H9 (cell line): ENCODE measurements around the gene CSTPP1. TPM values are rescaled to one million over a fixed set of nuclear protein-coding genes. Genes with fewer than 3 reads are reported as not detected.
A peak's percentile ranks its signal among the peaks of the same experiment; 100 is the strongest.

Experiments used
- DNase-seq: peaks from one replicate; pipeline ENCODE4 v3.0.0-alpha.2; 2017
- H2AFZ ChIP-seq: one replicate; pipeline ENCODE4 v1.6.1; 2013; ENCODE audit warnings: mild to moderate bottlenecking, low read length, control low read depth, moderate library complexity
- H2AK5ac ChIP-seq: 2 replicates; pipeline ENCODE4 v1.6.1; 2013; ENCODE audit warnings: low read length, control low read depth, mixed read lengths; ENCODE audit not compliant: insufficient read length
- H2BK120ac ChIP-seq: one replicate; pipeline ENCODE4 v1.6.1; 2013; ENCODE audit warnings: low read depth, mild to moderate bottlenecking, low read length, control low read depth, inconsistent platforms; ENCODE audit not compliant: poor library complexity, severe bottlenecking
- H2BK12ac ChIP-seq: 2 replicates; pipeline ENCODE4 v1.6.1; 2013; ENCODE audit warnings: low read length, control low read depth, mixed read lengths, low read depth; ENCODE audit not compliant: insufficient read length
- H2BK15ac ChIP-seq: 2 replicates; pipeline ENCODE4 v1.6.1; 2013; ENCODE audit warnings: low read depth, low read length, control low read depth
- H2BK20ac ChIP-seq: one replicate; pipeline ENCODE4 v1.6.1; 2013; ENCODE audit warnings: low read depth, mild to moderate bottlenecking, low read length, control low read depth, inconsistent platforms; ENCODE audit not compliant: poor library complexity, severe bottlenecking
- H2BK5ac ChIP-seq: 2 replicates; pipeline ENCODE4 v1.6.1; 2013; ENCODE audit warnings: low read length, control low read depth, mixed read lengths; ENCODE audit not compliant: insufficient read length
- H3K14ac ChIP-seq: 2 replicates; pipeline ENCODE4 v1.6.1; 2013; ENCODE audit warnings: low read length, control low read depth; ENCODE audit not compliant: insufficient read depth
- H3K18ac ChIP-seq: 2 replicates; pipeline ENCODE4 v1.6.1; 2013; ENCODE audit warnings: low read depth, mild to moderate bottlenecking, mixed read lengths, low read length, control low read depth; ENCODE audit not compliant: insufficient read length
- H3K23ac ChIP-seq: 2 replicates; pipeline ENCODE4 v1.6.1; 2013; ENCODE audit warnings: low read length, control low read depth, mixed read lengths, low read depth; ENCODE audit not compliant: insufficient read length
- H3K23me2 ChIP-seq: 2 replicates; pipeline ENCODE4 v1.6.1; 2013; ENCODE audit warnings: low read depth, mild to moderate bottlenecking, mixed read lengths, low read length, control low read depth; ENCODE audit not compliant: insufficient read length, poor library complexity, severe bottlenecking
- H3K27ac ChIP-seq: 2 replicates; pipeline ENCODE4 v1.5.1; 2013; ENCODE audit warnings: low read length, control low read depth, mixed read lengths, low read depth; ENCODE audit not compliant: insufficient read length
- H3K27me3 ChIP-seq: 2 replicates; pipeline ENCODE4 v1.6.1; 2013; ENCODE audit warnings: low read length, control low read depth, inconsistent platforms; ENCODE audit not compliant: insufficient read depth
- H3K4ac ChIP-seq: 2 replicates; pipeline ENCODE4 v1.6.1; 2013; ENCODE audit warnings: low read depth, mild to moderate bottlenecking, control low read depth, inconsistent platforms, low read length, moderate library complexity
- H3K4me1 ChIP-seq: 2 replicates; pipeline ENCODE4 v1.6.1; 2013; ENCODE audit warnings: low read length, control low read depth, inconsistent platforms; ENCODE audit not compliant: insufficient read depth
- H3K4me2 ChIP-seq: 2 replicates; pipeline ENCODE4 v1.6.1; 2013; ENCODE audit warnings: low read length, control low read depth, mixed read lengths; ENCODE audit not compliant: insufficient read length, insufficient read depth
- H3K56ac ChIP-seq: 2 replicates; pipeline ENCODE4 v1.6.1; 2013; ENCODE audit warnings: low read depth, mild to moderate bottlenecking, mixed read lengths, low read length, control low read depth; ENCODE audit not compliant: insufficient read length
- H3K79me1 ChIP-seq: 2 replicates; pipeline ENCODE4 v1.6.1; 2013; ENCODE audit warnings: low read depth, mild to moderate bottlenecking, moderate library complexity, low read length, control low read depth, inconsistent platforms; ENCODE audit not compliant: insufficient read depth, poor library complexity, severe bottlenecking
- H3K79me2 ChIP-seq: 2 replicates; pipeline ENCODE4 v1.6.1; 2013; ENCODE audit warnings: low read length, control low read depth, inconsistent platforms; ENCODE audit not compliant: insufficient read depth
- H3K9ac ChIP-seq: 2 replicates; pipeline ENCODE4 v1.6.1; 2013; ENCODE audit warnings: low read length, control low read depth, mixed read lengths; ENCODE audit not compliant: insufficient read length; ENCODE audit errors: extremely low read depth
- H3K9me3 ChIP-seq: one replicate; pipeline ENCODE4 v1.6.1; 2013; ENCODE audit warnings: low read depth, low read length, inconsistent platforms; ENCODE audit not compliant: control insufficient read depth
- H3T11ph ChIP-seq: one replicate; pipeline ENCODE4 v1.6.1; 2013; ENCODE audit warnings: mild to moderate bottlenecking, low read length, control low read depth, inconsistent platforms
- H4K20me1 ChIP-seq: one replicate; pipeline ENCODE4 v1.6.1; 2013; ENCODE audit not compliant: control insufficient read depth, insufficient read length, insufficient read depth
- H4K5ac ChIP-seq: 2 replicates; pipeline ENCODE4 v1.6.1; 2013; ENCODE audit warnings: low read depth, mild to moderate bottlenecking, mixed read lengths, low read length, control low read depth; ENCODE audit not compliant: insufficient read length
- H4K8ac ChIP-seq: replicated peaks from 2 replicates; pipeline ENCODE4 v1.6.1; 2013; ENCODE audit warnings: low read length, control low read depth, mixed read lengths, low read depth; ENCODE audit not compliant: insufficient read length
- H4K91ac ChIP-seq: 2 replicates; pipeline ENCODE4 v1.6.1; 2013; ENCODE audit warnings: low read depth, mild to moderate bottlenecking, moderate library complexity, mixed read lengths, low read length, control low read depth; ENCODE audit not compliant: insufficient read length
- H3K27ac Mint-ChIP-seq, 3 experiments: 2 replicates in 2 of 3; 3 replicates in 1 of 3; pipeline ENCODE4 v1.8.0; 2020 to 2021; ENCODE audit warnings: mixed read lengths in 3 of 3, mild to moderate bottlenecking in 1 of 3, moderate library complexity in 1 of 3
- H3K27me3 Mint-ChIP-seq: 2 replicates; pipeline ENCODE4 v1.8.0; 2021; ENCODE audit warnings: low read depth, mild to moderate bottlenecking, moderate library complexity, mixed read lengths
- H3K36me3 Mint-ChIP-seq, 3 experiments: 2 replicates in 2 of 3; 3 replicates in 1 of 3; pipeline ENCODE4 v1.8.0; 2020 to 2021; ENCODE audit warnings: low read depth in 3 of 3, mixed read lengths in 3 of 3; ENCODE audit not compliant: insufficient read depth in 1 of 3
- H3K4me1 Mint-ChIP-seq, 2 experiments: 2 replicates each; pipeline ENCODE4 v1.8.0; 2020; ENCODE audit warnings: mixed read lengths in 2 of 2
- H3K4me3 Mint-ChIP-seq, 2 experiments: 2 replicates in 1 of 2; 3 replicates in 1 of 2; pipeline ENCODE4 v1.8.0; 2020 to 2021; ENCODE audit warnings: mild to moderate bottlenecking in 2 of 2, mixed read lengths in 2 of 2, moderate library complexity in 1 of 2
- H3K9me3 Mint-ChIP-seq, 2 experiments: 2 replicates in 1 of 2; 3 replicates in 1 of 2; pipeline ENCODE4 v1.8.0; 2020; ENCODE audit warnings: mild to moderate bottlenecking in 2 of 2, mixed read lengths in 2 of 2, moderate library complexity in 1 of 2
- WGBS: extraction: QIAGEN DNeasy Blood & Tissue Kit; methylation state at CpG from one replicate; pipeline ENCODE4 v1.1.7; 2013; ENCODE audit warnings: missing lambda C conversion rate, low lambda C conversion rate, mixed read lengths; ENCODE audit not compliant: insufficient read length; ENCODE audit errors: extremely low coverage; 5-methylcytosine and 5-hydroxymethylcytosine counted together
- total RNA-seq: library from RNA; stranded (reverse); gene quantifications from 2 replicates; pipeline ENCODE4 v1.2.1, GENCODE V29; 2021
- TF ChIP-seq, protein P1 (sequence below): fragments of 200-600 bp; sonication (generic); conservative IDR thresholded peaks from 3 replicates; pipeline ENCODE4 v1.8.0; 2021; ENCODE audit warnings: antibody characterized with exemption, mild to moderate bottlenecking

Gene CSTPP1
- total RNA-seq, 1 experiment from 2014 or later = 21.2 TPM

DNA sequence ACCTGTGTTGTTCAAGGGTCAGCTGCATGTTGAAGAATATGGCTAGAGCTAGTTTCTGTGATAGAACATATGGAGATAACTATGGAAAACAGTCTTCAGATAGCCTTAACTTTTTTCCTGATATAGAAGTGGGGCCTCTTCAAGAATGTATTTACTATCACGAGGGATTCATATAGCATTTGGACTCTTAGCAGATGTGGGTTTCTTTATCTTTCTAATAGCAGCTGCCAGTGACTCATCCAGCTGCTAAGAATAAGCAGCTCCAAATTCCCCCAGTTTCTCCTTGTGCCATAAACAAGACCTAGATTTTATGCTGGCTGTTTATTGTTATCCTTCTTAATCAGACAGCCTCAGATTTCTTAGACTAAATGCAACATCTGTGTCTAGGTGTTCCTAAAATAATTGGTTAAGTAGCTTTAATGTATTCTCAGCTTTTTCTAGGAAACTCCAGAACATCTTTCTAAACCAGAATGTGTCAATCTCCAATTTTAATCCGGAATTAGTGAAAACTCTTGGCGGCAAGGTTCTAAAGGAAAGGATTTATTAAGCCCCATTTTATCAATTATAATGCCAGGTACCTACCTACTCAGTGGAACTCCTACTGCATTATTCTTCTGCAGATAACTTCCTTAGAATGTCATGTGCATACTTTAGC, 119.8 kb downstream of the CSTPP1 start:
- Histone ChIP-seq H3K9me3 (no peaks in the 10 kb centered on the region), H3K23ac (no peak overlapping the region), H4K8ac (no peak overlapping the region), H3K4ac (no peak overlapping the region), H2BK20ac (no peak overlapping the region), H3K56ac (no peak overlapping the region), H3T11ph (no peak overlapping the region), H2AFZ (no peak overlapping the region), H2BK12ac (no peak overlapping the region), H3K18ac (no peak overlapping the region), H3K4me2 (no peak overlapping the region), H4K91ac (no peak overlapping the region), H3K27me3 (no peaks in the 10 kb centered on the region), H4K20me1 (no peaks in the 10 kb centered on the region), H2BK5ac (no peak overlapping the region), H2BK120ac (no peak overlapping the region), H3K9ac (no peak overlapping the region), H3K23me2 (no peaks in the 10 kb centered on the region), H2BK15ac (no peak overlapping the region), H3K4me1 (peaks cover 10% of the 10 kb centered on the region), H3K27ac (no peak overlapping the region), H3K79me2 (no peaks in the 10 kb centered on the region), H3K14ac (no peak overlapping the region), H4K5ac (no peak overlapping the region), H2AK5ac (no peak overlapping the region), H3K79me1 (no peaks in the 10 kb centered on the region)
- no peak for DNase-seq
- H3K36me3 Mint-ChIP-seq = peaks cover 3 to 13% (median 7%) of the 10 kb centered on the region in 3 experiments; a peak in 5 of 7 replicates
- peaks cover 28 to 31% of the 10 kb centered on the region in 2 experiments for H3K4me1 Mint-ChIP-seq
- TF ChIP-seq, protein P1, sequence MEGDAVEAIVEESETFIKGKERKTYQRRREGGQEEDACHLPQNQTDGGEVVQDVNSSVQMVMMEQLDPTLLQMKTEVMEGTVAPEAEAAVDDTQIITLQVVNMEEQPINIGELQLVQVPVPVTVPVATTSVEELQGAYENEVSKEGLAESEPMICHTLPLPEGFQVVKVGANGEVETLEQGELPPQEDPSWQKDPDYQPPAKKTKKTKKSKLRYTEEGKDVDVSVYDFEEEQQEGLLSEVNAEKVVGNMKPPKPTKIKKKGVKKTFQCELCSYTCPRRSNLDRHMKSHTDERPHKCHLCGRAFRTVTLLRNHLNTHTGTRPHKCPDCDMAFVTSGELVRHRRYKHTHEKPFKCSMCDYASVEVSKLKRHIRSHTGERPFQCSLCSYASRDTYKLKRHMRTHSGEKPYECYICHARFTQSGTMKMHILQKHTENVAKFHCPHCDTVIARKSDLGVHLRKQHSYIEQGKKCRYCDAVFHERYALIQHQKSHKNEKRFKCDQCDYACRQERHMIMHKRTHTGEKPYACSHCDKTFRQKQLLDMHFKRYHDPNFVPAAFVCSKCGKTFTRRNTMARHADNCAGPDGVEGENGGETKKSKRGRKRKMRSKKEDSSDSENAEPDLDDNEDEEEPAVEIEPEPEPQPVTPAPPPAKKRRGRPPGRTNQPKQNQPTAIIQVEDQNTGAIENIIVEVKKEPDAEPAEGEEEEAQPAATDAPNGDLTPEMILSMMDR = no peak
- H3K4me3 Mint-ChIP-seq = no peak overlapping the region
- WGBS = no CpG with 5 or more reads among the region's 3 CpGs
- no peaks in the 10 kb centered on the region; a peak in 1 of 5 replicates for H3K9me3 Mint-ChIP-seq
- H3K27me3 Mint-ChIP-seq = no peaks in the 10 kb centered on the region
- H3K27ac Mint-ChIP-seq = peak overlapping the region in 2 of 3 experiments; percentile 3 to 56; a peak in 2 of 7 replicates
